ENCODE data around the gene UTS2B.

DNA sequence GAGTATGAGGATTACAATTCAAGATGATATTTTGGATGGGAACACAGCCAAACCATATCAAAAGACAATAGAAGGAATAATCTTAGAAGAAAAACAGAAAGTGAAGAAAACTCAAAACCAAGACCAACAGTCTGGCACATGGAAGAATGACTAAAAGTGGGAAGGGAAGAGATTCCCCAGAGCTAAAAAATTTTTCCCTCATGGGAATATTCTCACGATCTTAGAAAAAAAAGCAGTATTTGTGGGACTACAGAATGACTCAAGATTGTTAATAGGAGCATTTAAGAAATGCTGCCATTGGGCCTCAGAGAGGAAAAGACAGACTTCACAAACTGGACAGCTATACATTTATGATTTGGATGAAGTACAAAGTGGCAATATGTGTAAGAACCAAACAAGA lies 113.0 kb downstream of the UTS2B start:
- TF ChIP-seq EZH2phosphoT487 (IDR thresholded peaks at IDR 0.05; ENCODE audit: low read depth) (no peak), CTCF (IDR thresholded peaks at IDR 0.05; ENCODE audit: low read depth, low read length) (no peak)
